ENCODE measurements around the gene SPTB.

DNA sequence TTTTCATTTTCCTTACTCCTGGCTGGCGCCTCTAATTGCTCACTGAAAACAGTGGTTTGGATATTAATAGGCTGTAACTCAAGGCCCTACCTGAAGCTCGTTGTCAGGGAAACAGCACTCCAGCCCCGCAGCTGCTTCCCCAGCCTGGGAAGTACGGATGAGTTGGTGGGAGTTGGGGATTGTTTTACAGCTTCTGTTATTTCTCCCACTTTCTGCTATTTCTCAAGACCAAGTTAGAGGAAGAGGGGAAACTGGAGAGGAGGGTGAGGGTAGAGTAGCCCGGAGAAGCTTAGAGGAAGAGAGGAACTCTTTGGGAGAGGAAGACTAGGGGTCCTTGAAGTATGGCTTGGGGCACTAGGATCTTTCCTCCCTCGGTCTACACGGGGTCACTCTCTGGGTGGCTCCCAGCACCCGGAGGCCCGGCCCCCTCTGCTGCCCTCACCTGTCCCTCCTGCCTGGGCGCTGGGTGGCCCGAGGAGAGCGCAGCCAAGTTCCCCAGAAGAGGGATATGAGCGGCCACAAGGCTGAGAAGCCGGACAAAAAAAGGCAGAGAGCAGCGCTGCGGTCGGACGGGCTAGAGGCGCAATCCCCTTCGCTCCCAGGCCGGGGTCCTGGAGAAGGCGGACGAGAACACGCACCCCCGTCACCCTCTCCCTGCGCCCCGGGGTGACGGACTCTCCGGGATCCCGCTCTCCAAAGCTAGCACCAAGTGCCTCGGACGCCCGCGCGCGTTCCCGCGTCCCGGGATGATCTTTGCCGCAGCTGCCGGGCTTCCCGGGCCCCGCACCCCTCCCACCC is 671 bp downstream of the SPTB start:
- TF ChIP-seq, protein P1, sequence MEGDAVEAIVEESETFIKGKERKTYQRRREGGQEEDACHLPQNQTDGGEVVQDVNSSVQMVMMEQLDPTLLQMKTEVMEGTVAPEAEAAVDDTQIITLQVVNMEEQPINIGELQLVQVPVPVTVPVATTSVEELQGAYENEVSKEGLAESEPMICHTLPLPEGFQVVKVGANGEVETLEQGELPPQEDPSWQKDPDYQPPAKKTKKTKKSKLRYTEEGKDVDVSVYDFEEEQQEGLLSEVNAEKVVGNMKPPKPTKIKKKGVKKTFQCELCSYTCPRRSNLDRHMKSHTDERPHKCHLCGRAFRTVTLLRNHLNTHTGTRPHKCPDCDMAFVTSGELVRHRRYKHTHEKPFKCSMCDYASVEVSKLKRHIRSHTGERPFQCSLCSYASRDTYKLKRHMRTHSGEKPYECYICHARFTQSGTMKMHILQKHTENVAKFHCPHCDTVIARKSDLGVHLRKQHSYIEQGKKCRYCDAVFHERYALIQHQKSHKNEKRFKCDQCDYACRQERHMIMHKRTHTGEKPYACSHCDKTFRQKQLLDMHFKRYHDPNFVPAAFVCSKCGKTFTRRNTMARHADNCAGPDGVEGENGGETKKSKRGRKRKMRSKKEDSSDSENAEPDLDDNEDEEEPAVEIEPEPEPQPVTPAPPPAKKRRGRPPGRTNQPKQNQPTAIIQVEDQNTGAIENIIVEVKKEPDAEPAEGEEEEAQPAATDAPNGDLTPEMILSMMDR (optimal IDR thresholded peaks at IDR 0.05 in 1 of 3, IDR thresholded peaks at IDR 0.05 in 1 of 3, conservative IDR thresholded peaks at IDR 0.05 in 1 of 3; ENCODE audit: extremely low read depth in 1 of 3, insufficient read depth in 2 of 3, low read length in 3 of 3), result no peak
- peak; percentile 54 for TF ChIP-seq EZH2 (IDR thresholded peaks at IDR 0.05; ENCODE audit: low read length)

Measured in keratinocyte (primary cell).